Fibroblast of lung (primary cell): ENCODE measurements around the gene OVOL1.

Experiments used
- EZH2 ChIP-seq: IDR thresholded peaks from 2 replicates; pipeline ENCODE4 v1.5.1; 2012; ENCODE audit warnings: low read length, control low read depth, mild to moderate bottlenecking; ENCODE audit errors: missing control alignments
- TF ChIP-seq, protein P1 (sequence below), 2 donors: IDR thresholded peaks in 1 of 2; conservative IDR thresholded peaks in 1 of 2; 1 replicate in 1 of 2; 2 replicates in 1 of 2; pipeline ENCODE4 v1.5.1; 2011 to 2012; ENCODE audit warnings: low read length in 2 of 2, control low read depth in 1 of 2, inconsistent platforms in 1 of 2, low read depth in 1 of 2, mild to moderate bottlenecking in 1 of 2

DNA sequence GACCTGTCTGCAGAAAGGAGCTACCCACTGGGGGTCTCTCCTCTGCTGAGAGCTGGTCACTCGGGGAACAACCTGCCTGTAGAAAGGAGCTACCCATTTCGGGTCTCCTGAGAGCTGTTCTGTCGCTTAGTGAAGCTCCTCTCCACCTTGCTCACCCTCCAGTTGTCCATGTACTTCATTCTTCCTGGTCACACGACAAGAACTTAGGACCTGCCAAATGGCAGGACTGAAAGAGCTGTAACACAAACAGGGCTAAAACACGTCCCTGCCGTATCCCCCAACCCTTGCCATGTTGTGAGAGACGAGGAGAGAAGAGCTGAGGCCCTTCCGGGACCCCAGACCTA is 42.2 kb upstream of the OVOL1 start:
- TF ChIP-seq, protein P1, sequence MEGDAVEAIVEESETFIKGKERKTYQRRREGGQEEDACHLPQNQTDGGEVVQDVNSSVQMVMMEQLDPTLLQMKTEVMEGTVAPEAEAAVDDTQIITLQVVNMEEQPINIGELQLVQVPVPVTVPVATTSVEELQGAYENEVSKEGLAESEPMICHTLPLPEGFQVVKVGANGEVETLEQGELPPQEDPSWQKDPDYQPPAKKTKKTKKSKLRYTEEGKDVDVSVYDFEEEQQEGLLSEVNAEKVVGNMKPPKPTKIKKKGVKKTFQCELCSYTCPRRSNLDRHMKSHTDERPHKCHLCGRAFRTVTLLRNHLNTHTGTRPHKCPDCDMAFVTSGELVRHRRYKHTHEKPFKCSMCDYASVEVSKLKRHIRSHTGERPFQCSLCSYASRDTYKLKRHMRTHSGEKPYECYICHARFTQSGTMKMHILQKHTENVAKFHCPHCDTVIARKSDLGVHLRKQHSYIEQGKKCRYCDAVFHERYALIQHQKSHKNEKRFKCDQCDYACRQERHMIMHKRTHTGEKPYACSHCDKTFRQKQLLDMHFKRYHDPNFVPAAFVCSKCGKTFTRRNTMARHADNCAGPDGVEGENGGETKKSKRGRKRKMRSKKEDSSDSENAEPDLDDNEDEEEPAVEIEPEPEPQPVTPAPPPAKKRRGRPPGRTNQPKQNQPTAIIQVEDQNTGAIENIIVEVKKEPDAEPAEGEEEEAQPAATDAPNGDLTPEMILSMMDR (conservative IDR thresholded peaks at IDR 0.05 in 1 of 2, IDR thresholded peaks at IDR 0.05 in 1 of 2; ENCODE audit: low read depth in 1 of 2, low read length in 2 of 2) = no peak
- no peak for TF ChIP-seq EZH2
